NOMO-1 (cell line): ENCODE data around the gene CUL1.

ENCODE experiments used
- DNase-seq, 2 experiments: peaks; one replicate each; lab custom pipeline; 2025; ENCODE audit not compliant: unreplicated experiment in 2 of 2; lab: John Stamatoyannopoulos, UW

Gene CUL1

GRCh38 chr7:148838905-148839304 is 140.2 kb downstream of the CUL1 start:
- DNase-seq, result no peak

- no peak for DNase-seq
Observed at GRCh38 chr7:148847815-148848734, 149.4 kb downstream of the CUL1 start.

- no peak for DNase-seq
Observed at GRCh38 chr7:148849393-148850098, 150.8 kb downstream of the CUL1 start.

- DNase-seq, result no peak
Observed at GRCh38 chr7:148850564-148850963, 151.9 kb downstream of the CUL1 start.
